ENCODE measurements around the gene INSYN1. TPM values are rescaled to one million over a fixed set of nuclear protein-coding genes. Genes with fewer than 3 reads are reported as not detected.

Gene INSYN1
- total and polyA plus RNA-seq, 8 donors: 0.14 to 39.7 (median 7.5) TPM

DNA sequence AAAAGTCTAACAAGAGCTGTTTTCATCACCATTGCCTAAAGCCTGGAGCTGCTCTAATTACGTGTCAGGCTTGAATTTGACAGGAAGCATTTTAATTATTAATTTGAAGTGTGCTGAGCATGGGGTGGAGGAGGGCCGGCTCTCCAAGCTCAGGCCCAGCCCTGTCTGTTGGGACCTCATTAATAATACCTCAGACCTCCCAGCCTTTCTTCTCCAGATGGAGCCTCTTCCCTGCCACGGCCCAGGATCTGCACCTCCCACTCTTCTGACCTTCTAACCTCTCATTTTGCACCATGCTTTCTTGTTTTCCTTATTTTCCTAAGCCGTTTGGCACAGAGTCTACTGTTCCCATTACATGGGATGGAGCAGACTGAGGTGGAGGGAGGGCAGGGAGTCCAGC is 30.0 kb downstream of the INSYN1 start:
- no peak for DNase-seq
- no peaks in the 10 kb centered on the region for H3K4me1 ChIP-seq
- no peaks in the 10 kb centered on the region for H3K27me3 ChIP-seq
- H3K9me3 ChIP-seq: no peaks in the 10 kb centered on the region
- TF ChIP-seq, protein P1, sequence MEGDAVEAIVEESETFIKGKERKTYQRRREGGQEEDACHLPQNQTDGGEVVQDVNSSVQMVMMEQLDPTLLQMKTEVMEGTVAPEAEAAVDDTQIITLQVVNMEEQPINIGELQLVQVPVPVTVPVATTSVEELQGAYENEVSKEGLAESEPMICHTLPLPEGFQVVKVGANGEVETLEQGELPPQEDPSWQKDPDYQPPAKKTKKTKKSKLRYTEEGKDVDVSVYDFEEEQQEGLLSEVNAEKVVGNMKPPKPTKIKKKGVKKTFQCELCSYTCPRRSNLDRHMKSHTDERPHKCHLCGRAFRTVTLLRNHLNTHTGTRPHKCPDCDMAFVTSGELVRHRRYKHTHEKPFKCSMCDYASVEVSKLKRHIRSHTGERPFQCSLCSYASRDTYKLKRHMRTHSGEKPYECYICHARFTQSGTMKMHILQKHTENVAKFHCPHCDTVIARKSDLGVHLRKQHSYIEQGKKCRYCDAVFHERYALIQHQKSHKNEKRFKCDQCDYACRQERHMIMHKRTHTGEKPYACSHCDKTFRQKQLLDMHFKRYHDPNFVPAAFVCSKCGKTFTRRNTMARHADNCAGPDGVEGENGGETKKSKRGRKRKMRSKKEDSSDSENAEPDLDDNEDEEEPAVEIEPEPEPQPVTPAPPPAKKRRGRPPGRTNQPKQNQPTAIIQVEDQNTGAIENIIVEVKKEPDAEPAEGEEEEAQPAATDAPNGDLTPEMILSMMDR (IDR thresholded peaks at IDR 0.05): no peak
- no peak for TF ChIP-seq POLR2AphosphoS5 (IDR thresholded peaks at IDR 0.05)
- no peak for TF ChIP-seq POLR2A (IDR thresholded peaks at IDR 0.05)
- no peak for TF ChIP-seq EP300 (IDR thresholded peaks at IDR 0.05)
- WGBS, 5 donors: 31 to 47% (median 47%) methylated on average over 4 of the region's 4 CpGs
- H3K27ac ChIP-seq: no peak overlapping the region
- intact Hi-C loops (cut with DNase I; ENCODE audit: low total_unique reads): no loop called here
- no peaks in the 10 kb centered on the region for H3K36me3 ChIP-seq
- no peak overlapping the region for H3K4me3 ChIP-seq

DNA sequence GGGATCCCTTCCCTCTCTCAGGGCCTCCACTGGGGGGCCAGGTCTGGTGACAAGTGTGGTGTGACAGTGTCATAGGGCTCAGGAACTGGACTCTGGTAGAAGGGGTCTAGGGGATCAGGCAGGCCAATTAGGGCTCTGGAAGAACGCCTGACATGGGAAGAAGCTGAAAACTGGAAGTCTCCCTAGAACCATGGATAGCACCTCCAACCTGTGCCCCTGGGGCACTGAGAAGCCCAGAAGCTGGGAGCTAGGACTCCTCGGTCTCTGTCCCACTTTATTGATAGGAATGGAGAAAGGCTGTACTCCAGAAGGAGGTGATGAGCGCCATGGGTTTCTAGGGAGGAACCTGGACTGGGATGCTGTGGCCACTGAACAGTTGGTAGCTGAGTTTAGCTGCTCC is 30.7 kb downstream of the INSYN1 start:
- Histone ChIP-seq H3K4me3 (no peak overlapping the region), H3K4me1 (no peaks in the 10 kb centered on the region), H3K9me3 (no peaks in the 10 kb centered on the region), H3K27ac (no peak overlapping the region), H3K36me3 (no peaks in the 10 kb centered on the region), H3K27me3 (no peaks in the 10 kb centered on the region)
- TF ChIP-seq, protein P1 (IDR thresholded peaks at IDR 0.05): no peak
- TF ChIP-seq POLR2A (IDR thresholded peaks at IDR 0.05) (no peak), EP300 (IDR thresholded peaks at IDR 0.05) (no peak), POLR2AphosphoS5 (IDR thresholded peaks at IDR 0.05) (no peak)
- DNase-seq: no peak
- intact Hi-C loops (cut with DNase I; ENCODE audit: low total_unique reads): no loop called here
- WGBS, 5 donors: 92 to 97% (median 93%) methylated on average over 3 of the region's 3 CpGs

DNA sequence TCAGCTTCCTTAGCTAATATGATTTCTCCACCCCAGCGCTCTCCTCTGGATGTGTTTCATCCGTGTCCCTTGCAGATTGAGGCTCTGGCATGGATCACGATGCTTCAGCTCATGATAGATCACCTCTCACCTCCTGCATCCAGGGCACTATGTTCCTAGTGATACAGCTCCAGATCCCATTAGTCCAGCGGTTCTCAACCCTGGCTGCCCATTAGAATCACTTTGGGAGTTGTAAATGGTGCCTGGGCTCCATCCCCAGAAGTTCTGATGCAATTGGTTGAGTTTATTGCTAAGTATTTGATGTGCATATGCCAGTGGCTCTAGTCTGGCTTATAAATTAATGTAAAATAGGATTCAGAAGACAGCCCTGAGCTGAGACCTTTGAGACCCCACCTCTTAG is 34.5 kb downstream of the INSYN1 start:
- DNase-seq: no peak
- Histone ChIP-seq H3K9me3 (no peaks in the 10 kb centered on the region), H3K36me3 (peaks cover 5 to 11% (median 9%) of the 10 kb centered on the region in 4 donors), H3K27ac (no peak overlapping the region), H3K27me3 (no peaks in the 10 kb centered on the region), H3K4me1 (peaks cover 0 to 12% (median 0%) of the 10 kb centered on the region in 4 donors), H3K4me3 (no peak overlapping the region)
- 72 to 80% (median 75%) methylated on average over 4 of the region's 4 CpGs for WGBS, 5 donors
- intact Hi-C loops (cut with DNase I; ENCODE audit: low total_unique reads): no loop called here
- TF ChIP-seq POLR2AphosphoS5 (IDR thresholded peaks at IDR 0.05): no peak
- TF ChIP-seq, protein P1 (IDR thresholded peaks at IDR 0.05): no peak
- no peak for TF ChIP-seq POLR2A (IDR thresholded peaks at IDR 0.05)
- TF ChIP-seq EP300 (IDR thresholded peaks at IDR 0.05): no peak

DNA sequence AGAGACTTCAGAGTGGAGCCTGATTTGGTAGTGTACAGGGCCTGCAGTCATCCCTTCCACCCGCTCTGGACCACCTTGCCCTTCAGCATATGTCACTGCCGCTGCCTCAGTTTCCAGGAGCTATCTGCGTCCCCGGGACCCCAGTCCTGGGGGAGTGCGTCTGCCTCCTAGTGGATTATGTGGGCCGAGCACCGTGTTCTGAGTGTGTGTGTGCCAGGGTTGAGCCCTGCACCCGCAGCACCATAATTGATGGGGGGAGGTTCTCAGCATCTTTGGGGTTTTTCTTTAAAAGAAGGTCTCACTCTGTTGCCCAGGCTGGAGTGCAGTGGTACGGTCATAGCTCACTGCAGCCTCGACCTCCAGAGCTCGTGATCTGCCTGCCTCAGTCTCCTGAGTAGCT is 35.3 kb downstream of the INSYN1 start:
- H3K4me3 ChIP-seq: no peak overlapping the region
- DNase-seq: no peak

More for the DNA sequence above, 35.3 kb downstream of the INSYN1 start:
- Histone ChIP-seq H3K36me3 (peaks cover 11 to 20% (median 18%) of the 10 kb centered on the region in 4 donors), H3K4me1 (peaks cover 0 to 12% (median 0%) of the 10 kb centered on the region in 4 donors), H3K27ac (no peak overlapping the region), H3K9me3 (no peaks in the 10 kb centered on the region), H3K27me3 (no peaks in the 10 kb centered on the region)
- TF ChIP-seq, protein P1 (IDR thresholded peaks at IDR 0.05): no peak
- TF ChIP-seq EP300 (IDR thresholded peaks at IDR 0.05) (no peak), POLR2AphosphoS5 (IDR thresholded peaks at IDR 0.05) (no peak), POLR2A (IDR thresholded peaks at IDR 0.05) (no peak)
- intact Hi-C loops (cut with DNase I; ENCODE audit: low total_unique reads): no loop called here
- WGBS, 5 donors: 53 to 68% (median 62%) methylated on average over 9 to 11 of the region's 11 CpGs

Data from stomach (tissue), 9 donors.